HG02623 (cell line): ENCODE measurements around the gene GAS2L3.

Source experiments
- ATAC-seq: cut with Tn5 transposase; IDR thresholded peaks from one replicate; pipeline ENCODE4 v1.9.1; 2021; ENCODE audit warnings: moderate library complexity; ENCODE audit not compliant: unreplicated experiment

GAS2L3 gene

GRCh38 chr12:100656856-100657255 is 83.4 kb downstream of the GAS2L3 start:
- no peak for ATAC-seq

GRCh38 chr12:100661300-100661951 is 87.9 kb downstream of the GAS2L3 start:
- ATAC-seq: no peak

DNA sequence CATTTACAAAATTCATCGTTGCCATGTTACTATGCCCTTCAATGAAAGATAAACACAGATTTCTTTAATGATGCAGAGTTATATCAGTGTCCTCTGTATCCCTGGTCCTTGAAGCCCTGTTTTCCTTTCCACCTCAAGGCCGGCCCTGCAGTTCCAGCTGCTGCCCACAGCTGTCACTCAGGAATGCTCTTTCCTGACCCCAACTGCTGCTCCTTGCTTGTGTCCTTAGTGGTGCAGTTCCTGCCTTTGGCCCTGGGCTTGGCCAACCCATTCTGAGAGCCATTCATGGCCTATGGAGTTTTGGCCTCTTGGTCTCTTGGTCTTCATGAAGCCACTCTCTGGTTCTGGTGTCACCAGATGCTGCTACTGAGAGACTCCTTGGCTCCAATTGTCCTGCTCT is 93.1 kb downstream of the GAS2L3 start:
- ATAC-seq: no peak

- ATAC-seq: peak; percentile 82
Observed at GRCh38 chr12:100668945-100669536, 95.6 kb downstream of the GAS2L3 start.

DNA sequence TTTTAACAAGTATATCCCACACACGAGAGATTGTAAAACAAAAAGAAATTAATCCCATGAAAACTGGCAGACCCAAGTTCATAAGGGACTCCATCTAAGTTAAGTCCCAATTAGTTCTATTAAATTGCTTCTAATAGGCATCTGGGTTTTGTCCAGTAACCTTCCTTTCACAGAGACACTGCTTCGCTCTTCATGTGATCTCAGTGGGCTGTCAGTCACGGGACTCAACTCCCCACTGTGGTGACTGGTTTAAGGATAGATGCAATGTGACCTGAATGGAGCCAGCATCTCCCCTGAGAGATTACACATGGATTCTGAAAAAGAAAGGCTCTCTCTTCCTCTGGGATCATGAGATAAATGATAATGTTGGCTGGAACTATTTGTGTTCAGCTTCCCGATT is 96.4 kb downstream of the GAS2L3 start:
- no peak for ATAC-seq

GRCh38 chr12:100671396-100672074 is 98.1 kb downstream of the GAS2L3 start:
- ATAC-seq: no peak

- no peak for ATAC-seq
Observed at GRCh38 chr12:100672075-100672592, 98.7 kb downstream of the GAS2L3 start.

- no peak for ATAC-seq
Observed at GRCh38 chr12:100674036-100674888, 100.8 kb downstream of the GAS2L3 start.
